Measurements from ENCODE around the gene NEK3. TPM values are rescaled to one million over a fixed set of nuclear protein-coding genes. Genes with fewer than 3 reads are reported as not detected.

Gene NEK3
- total and polyA plus RNA-seq, 3 donors from 2014 or later: 26.3 to 41.3 (median 40.7) TPM

Other genes starting within 250 kb of the NEK3 start
- 10 to 100 TPM; 18.7 to 41.3 TPM for gene ATP7B, start 148.1 kb downstream of the NEK3 start, total RNA-seq
- gene ATP7B, start 148.1 kb downstream of the NEK3 start, polyA plus RNA-seq (ENCODE audit: insufficient read depth, low read depth, low replicate concordance): 47.9 TPM
- gene ALG11, start 147.2 kb downstream of the NEK3 start, total RNA-seq: 10 to 100 TPM; 24.4 to 36.5 TPM
- gene ALG11, start 147.2 kb downstream of the NEK3 start, polyA plus RNA-seq (ENCODE audit: insufficient read depth, low read depth, low replicate concordance): 14.5 TPM
- gene UTP14C, start 134.9 kb downstream of the NEK3 start, total RNA-seq: 10 to 100 TPM; 18.8 to 22.4 TPM
- gene UTP14C, start 134.9 kb downstream of the NEK3 start, polyA plus RNA-seq (ENCODE audit: insufficient read depth, low read depth, low replicate concordance): 9.7 TPM
- gene NEK5, start 30.5 kb downstream of the NEK3 start, total RNA-seq: 1 to 10 TPM; 9.2 to 9.5 TPM
- 17.3 TPM for gene NEK5, start 30.5 kb downstream of the NEK3 start, polyA plus RNA-seq (ENCODE audit: insufficient read depth, low read depth, low replicate concordance)
- 1 to 10 TPM; 4.4 to 4.7 TPM for gene THSD1, start 246.6 kb upstream of the NEK3 start, total RNA-seq
- 4.9 TPM for gene THSD1, start 246.6 kb upstream of the NEK3 start, polyA plus RNA-seq (ENCODE audit: insufficient read depth, low read depth, low replicate concordance)